GM23248 (cell line): Measurements from ENCODE around the gene RBFOX2. TPM values are rescaled to one million over a fixed set of nuclear protein-coding genes. Genes with fewer than 3 reads are reported as not detected.

Source experiments
- DNase-seq: peaks from one replicate; pipeline ENCODE4 v3.0.0-alpha.2; 2015
- H2AFZ ChIP-seq: fragments of 200-600 bp; sonication (generic); 2 replicates; pipeline ENCODE4 v1.6.1; 2016; ENCODE audit warnings: antibody characterized with exemption
- H3F3A ChIP-seq: fragments of 200-600 bp; sonication (generic); 2 replicates; pipeline ENCODE4 v1.6.1; 2016; ENCODE audit warnings: mild to moderate bottlenecking, antibody characterized with exemption, mixed run types; ENCODE audit not compliant: insufficient read depth
- H3K27ac ChIP-seq: fragments of 200-600 bp; sonication (generic); 2 replicates; pipeline ENCODE4 v1.5.1; 2016; ENCODE audit warnings: mild to moderate bottlenecking
- H3K27me3 ChIP-seq: fragments of 200-600 bp; sonication (generic); replicated peaks from 2 replicates; pipeline ENCODE4 v1.6.1; 2016; ENCODE audit warnings: mild to moderate bottlenecking; ENCODE audit not compliant: insufficient read depth
- H3K36me3 ChIP-seq: fragments of 200-600 bp; sonication (generic); 2 replicates; pipeline ENCODE4 v1.6.1; 2016; ENCODE audit warnings: low read depth, mild to moderate bottlenecking
- H3K4me1 ChIP-seq: fragments of 200-600 bp; sonication (generic); 2 replicates; pipeline ENCODE4 v1.6.1; 2016; ENCODE audit warnings: mild to moderate bottlenecking; ENCODE audit not compliant: insufficient read depth
- H3K4me2 ChIP-seq: fragments of 200-600 bp; sonication (generic); one replicate; pipeline ENCODE4 v1.6.1; 2016; ENCODE audit warnings: mild to moderate bottlenecking; ENCODE audit not compliant: unreplicated experiment
- H3K4me3 ChIP-seq: fragments of 200-600 bp; sonication (generic); 2 replicates; pipeline ENCODE4 v1.5.1; 2016; ENCODE audit warnings: mild to moderate bottlenecking
- H3K79me2 ChIP-seq: fragments of 200-600 bp; sonication (generic); 2 replicates; pipeline ENCODE4 v1.6.1; 2016; ENCODE audit warnings: mild to moderate bottlenecking; ENCODE audit not compliant: insufficient read depth
- H3K9ac ChIP-seq: fragments of 200-600 bp; sonication (generic); 2 replicates; pipeline ENCODE4 v1.6.1; 2016; ENCODE audit warnings: mild to moderate bottlenecking
- H3K9me2 ChIP-seq: fragments of 200-600 bp; sonication (generic); 2 replicates; pipeline ENCODE4 v1.6.1; 2016; ENCODE audit warnings: mixed run types, mild to moderate bottlenecking, moderate library complexity; ENCODE audit not compliant: insufficient read depth
- H3K9me3 ChIP-seq: fragments of 200-600 bp; sonication (generic); one replicate; pipeline ENCODE4 v1.6.1; 2017; ENCODE audit warnings: low read depth
- H4K20me1 ChIP-seq: fragments of 200-600 bp; sonication (generic); 2 replicates; pipeline ENCODE4 v1.6.0; 2016; ENCODE audit not compliant: insufficient read depth
- EZH2 ChIP-seq: fragments of 200-600 bp; sonication (generic); IDR thresholded peaks from 2 replicates; pipeline ENCODE4 v1.6.1; 2018; ENCODE audit warnings: antibody characterized with exemption, mild to moderate bottlenecking; ENCODE audit not compliant: insufficient read depth, poor library complexity, severe bottlenecking
- EZH2phosphoT487 ChIP-seq: fragments of 200-600 bp; sonication (generic); IDR thresholded peaks from 2 replicates; pipeline ENCODE4 v1.6.1; 2018; ENCODE audit warnings: antibody characterized with exemption, moderate library complexity, mild to moderate bottlenecking, low read depth; ENCODE audit not compliant: insufficient read depth
- WGBS, 2 experiments: methylation state at CpG; one replicate each; pipeline ENCODE4 v1.1.6; 2015 to 2017; ENCODE audit warnings: low lambda C conversion rate in 2 of 2, low coverage in 1 of 2; ENCODE audit errors: missing lambda C conversion rate in 2 of 2; 5-methylcytosine and 5-hydroxymethylcytosine counted together
- in situ Hi-C: fragments of 300-500 bp; cut with MboI; formaldehyde crosslinking; loops from 2 replicates; pipeline ENCODE4 v1.15.0; 2020
- polyA plus RNA-seq: library from polyadenylated mRNA; unstranded; fragments of >200 nt; fragmentation: Nextera tagmentation; extraction: Ambion mirVana; gene quantifications from 2 replicates; pipeline ENCODE4 v1.2.1, GENCODE V29; 2016
- total RNA-seq: library from RNA; depleted of rRNA; stranded (reverse); fragments of >200 nt; shearing (Covaris generic); gene quantifications from 2 replicates; pipeline ENCODE4 v1.2.3, GENCODE V29; 2014

The RBFOX2 gene
- total and polyA plus RNA-seq, 2 experiments from 2014 or later: 127 to 136 TPM

DNA sequence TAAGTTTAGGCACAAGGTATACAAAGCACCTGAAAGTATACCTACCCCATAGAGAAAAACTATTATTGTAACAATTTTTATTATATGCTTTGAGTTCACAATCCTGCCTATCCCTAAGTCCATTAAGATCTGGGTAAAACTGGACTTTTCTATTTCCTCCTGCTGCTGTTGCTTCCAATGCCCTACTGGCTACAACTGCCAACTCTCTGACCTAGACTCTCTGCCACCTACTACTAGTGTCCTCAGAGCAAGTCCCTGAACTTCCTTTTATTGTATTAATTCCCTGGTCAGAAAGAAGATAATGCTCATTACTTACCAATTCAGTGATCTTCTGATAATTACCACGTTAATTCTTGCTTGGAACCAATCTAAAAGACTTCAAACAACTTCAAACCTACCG is 70.3 kb downstream of the RBFOX2 start:
- Histone ChIP-seq H3K9ac (no peak overlapping the region), H3K4me2 (no peak overlapping the region), H3K4me1 (peaks cover 36% of the 10 kb centered on the region), H3K4me3 (no peak overlapping the region), H3K27ac (no peak overlapping the region), H3K36me3 (no peaks in the 10 kb centered on the region), H3K9me2 (no peaks in the 10 kb centered on the region), H2AFZ (no peak overlapping the region), H3F3A (peaks cover 17% of the 10 kb centered on the region; the same call in 1 of the 2 replicates), H3K79me2 (peaks cover 100% of the 10 kb centered on the region), H4K20me1 (peaks cover 5% of the 10 kb centered on the region; the same call in 1 of the 2 replicates), H3K27me3 (no peaks in the 10 kb centered on the region), H3K9me3 (no peaks in the 10 kb centered on the region)
- DNase-seq: no peak
- no peak for TF ChIP-seq EZH2
- TF ChIP-seq EZH2phosphoT487: no peak
- in situ Hi-C loops: no loop called here
- WGBS, 2 experiments: 95 to 97% methylated on average over 2 of the region's 2 CpGs

- Histone ChIP-seq H3K9me2 (no peaks in the 10 kb centered on the region), H2AFZ (no peak overlapping the region), H3K9me3 (no peaks in the 10 kb centered on the region), H3K36me3 (no peaks in the 10 kb centered on the region), H3K27me3 (no peaks in the 10 kb centered on the region), H3K27ac (no peak overlapping the region), H3K4me3 (no peak overlapping the region), H3F3A (peaks cover 17% of the 10 kb centered on the region; the same call in 1 of the 2 replicates), H3K4me1 (peaks cover 34% of the 10 kb centered on the region), H3K79me2 (peaks cover 100% of the 10 kb centered on the region), H3K9ac (no peak overlapping the region), H4K20me1 (peaks cover 5% of the 10 kb centered on the region; the same call in 1 of the 2 replicates), H3K4me2 (no peak overlapping the region)
- in situ Hi-C loops: no loop called here
- TF ChIP-seq EZH2phosphoT487 (no peak), EZH2 (no peak)
- DNase-seq: peak; percentile 47
- WGBS, 2 experiments: 3 to 9% methylated on average over 1 of the region's 1 CpG
Observed at GRCh38 chr22:35957589-35957988, 71.0 kb downstream of the RBFOX2 start.

- Histone ChIP-seq H2AFZ (no peak overlapping the region), H3K36me3 (no peaks in the 10 kb centered on the region), H3K4me1 (peaks cover 26% of the 10 kb centered on the region), H3K9me2 (no peaks in the 10 kb centered on the region), H3K79me2 (peaks cover 100% of the 10 kb centered on the region), H4K20me1 (peaks cover 5% of the 10 kb centered on the region; the same call in 1 of the 2 replicates), H3K9me3 (no peaks in the 10 kb centered on the region), H3K9ac (no peak overlapping the region), H3K4me2 (no peak overlapping the region), H3K4me3 (no peak overlapping the region), H3K27ac (no peak overlapping the region), H3F3A (peaks cover 15% of the 10 kb centered on the region; the same call in 1 of the 2 replicates), H3K27me3 (no peaks in the 10 kb centered on the region)
- 80 to 83% methylated on average over 3 of the region's 3 CpGs for WGBS, 2 experiments
- in situ Hi-C loops: no loop called here
- TF ChIP-seq EZH2 (no peak), EZH2phosphoT487 (no peak)
- DNase-seq: no peak
Observed at GRCh38 chr22:35956850-35957249, 71.8 kb downstream of the RBFOX2 start.

DNA sequence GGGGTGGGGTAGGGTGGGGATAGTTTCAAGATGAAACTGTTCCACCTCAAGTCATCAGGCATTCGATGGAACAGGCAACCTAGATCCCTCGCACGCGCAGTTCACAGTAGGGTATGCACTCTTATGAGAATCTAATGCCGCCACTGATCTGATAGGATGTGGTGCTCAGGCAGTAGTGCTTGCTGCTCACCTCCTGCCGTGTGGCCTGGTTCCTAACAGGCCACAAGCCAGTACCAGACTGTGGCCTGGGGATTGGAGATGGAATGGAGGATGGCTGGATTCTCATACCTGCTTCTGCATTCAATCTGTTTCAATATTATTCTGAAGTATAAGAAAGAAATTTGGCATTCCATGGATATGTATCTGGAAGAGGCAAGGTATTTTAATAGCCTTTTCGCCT is 73.1 kb downstream of the RBFOX2 start:
- H3K79me2 ChIP-seq: peaks cover 100% of the 10 kb centered on the region

GRCh38 chr22:35952576-35952975 is 76.0 kb downstream of the RBFOX2 start:
- no peak overlapping the region for H3K4me3 ChIP-seq
- peaks cover 97% of the 10 kb centered on the region for H3K79me2 ChIP-seq
- in situ Hi-C loops: no loop called here
- TF ChIP-seq EZH2phosphoT487 (no peak), EZH2 (no peak)
- no peak for DNase-seq
- H3K9me3 ChIP-seq: no peaks in the 10 kb centered on the region
- H3K27ac ChIP-seq: no peak overlapping the region
- no peak overlapping the region for H2AFZ ChIP-seq
- no peaks in the 10 kb centered on the region for H3K27me3 ChIP-seq
- no peaks in the 10 kb centered on the region for H3K9me2 ChIP-seq
- no peak overlapping the region for H3K4me2 ChIP-seq
- peaks cover 8% of the 10 kb centered on the region for H3K4me1 ChIP-seq
- H3K36me3 ChIP-seq: no peaks in the 10 kb centered on the region
- H3F3A ChIP-seq: no peaks in the 10 kb centered on the region
- no peaks in the 10 kb centered on the region; the same call in 1 of the 2 replicates for H4K20me1 ChIP-seq
- H3K9ac ChIP-seq: no peak overlapping the region

More for the DNA sequence above, 73.1 kb downstream of the RBFOX2 start:
- Histone ChIP-seq H4K20me1 (peaks cover 5% of the 10 kb centered on the region; the same call in 1 of the 2 replicates), H3K27ac (no peak overlapping the region), H3K4me2 (no peak overlapping the region), H3K9me3 (no peaks in the 10 kb centered on the region), H3K4me1 (peaks cover 13% of the 10 kb centered on the region), H3K36me3 (no peaks in the 10 kb centered on the region), H3K4me3 (no peak overlapping the region), H2AFZ (no peak overlapping the region), H3K9ac (no peak overlapping the region), H3K9me2 (no peaks in the 10 kb centered on the region), H3F3A (peaks cover 3% of the 10 kb centered on the region; the same call in 1 of the 2 replicates), H3K27me3 (no peaks in the 10 kb centered on the region)
- in situ Hi-C loops: no loop called here
- WGBS, 2 experiments: 95 to 97% methylated on average over 7 of the region's 7 CpGs
- TF ChIP-seq EZH2 (no peak), EZH2phosphoT487 (no peak)
- DNase-seq: no peak
